Hepatocyte (in vitro differentiated cells): ENCODE results near the gene OVAAL.

Experiments
- EZH2 ChIP-seq: fragments of 200-600 bp; sonication (generic); IDR thresholded peaks from 2 replicates; pipeline ENCODE4 v1.6.1; 2016; ENCODE audit warnings: antibody characterized with exemption, mild to moderate bottlenecking, borderline replicate concordance
- TF ChIP-seq, protein P1 (sequence below): fragments of 200-600 bp; sonication (generic); IDR thresholded peaks from 2 replicates; pipeline ENCODE4 v1.5.1; 2016; ENCODE audit warnings: antibody characterized with exemption, mild to moderate bottlenecking; ENCODE audit not compliant: poor library complexity

DNA sequence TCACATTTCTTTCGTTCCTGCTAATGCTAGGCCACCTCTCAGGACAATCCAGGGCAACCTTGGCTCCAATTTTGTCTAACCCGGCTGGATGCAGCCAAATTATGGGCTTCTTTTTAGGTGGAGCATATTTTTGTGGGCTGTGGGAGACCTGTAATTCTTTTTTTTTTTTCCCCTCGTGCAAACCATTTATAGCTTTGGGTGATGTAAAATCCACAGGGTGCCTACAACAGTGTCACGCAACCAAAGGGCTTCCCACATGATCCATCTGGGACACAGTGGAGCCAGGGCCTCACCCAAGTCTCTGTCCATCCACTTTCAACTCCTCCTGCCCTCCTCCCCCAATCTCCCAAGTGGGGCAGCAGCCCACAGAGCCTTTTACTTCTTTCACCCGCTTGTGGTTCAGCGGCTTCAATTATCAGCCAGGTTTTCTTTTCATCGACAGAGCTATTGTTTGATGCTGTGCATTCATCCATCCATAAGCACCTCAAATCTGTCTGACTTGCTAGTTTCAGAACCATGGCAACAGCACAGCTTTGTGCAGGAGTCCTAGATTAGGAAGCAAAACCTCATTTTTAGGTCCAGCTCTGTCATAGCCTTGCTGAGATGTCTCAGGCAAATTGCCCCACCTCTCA lies 10.0 kb upstream of the OVAAL start:
- TF ChIP-seq, protein P1, sequence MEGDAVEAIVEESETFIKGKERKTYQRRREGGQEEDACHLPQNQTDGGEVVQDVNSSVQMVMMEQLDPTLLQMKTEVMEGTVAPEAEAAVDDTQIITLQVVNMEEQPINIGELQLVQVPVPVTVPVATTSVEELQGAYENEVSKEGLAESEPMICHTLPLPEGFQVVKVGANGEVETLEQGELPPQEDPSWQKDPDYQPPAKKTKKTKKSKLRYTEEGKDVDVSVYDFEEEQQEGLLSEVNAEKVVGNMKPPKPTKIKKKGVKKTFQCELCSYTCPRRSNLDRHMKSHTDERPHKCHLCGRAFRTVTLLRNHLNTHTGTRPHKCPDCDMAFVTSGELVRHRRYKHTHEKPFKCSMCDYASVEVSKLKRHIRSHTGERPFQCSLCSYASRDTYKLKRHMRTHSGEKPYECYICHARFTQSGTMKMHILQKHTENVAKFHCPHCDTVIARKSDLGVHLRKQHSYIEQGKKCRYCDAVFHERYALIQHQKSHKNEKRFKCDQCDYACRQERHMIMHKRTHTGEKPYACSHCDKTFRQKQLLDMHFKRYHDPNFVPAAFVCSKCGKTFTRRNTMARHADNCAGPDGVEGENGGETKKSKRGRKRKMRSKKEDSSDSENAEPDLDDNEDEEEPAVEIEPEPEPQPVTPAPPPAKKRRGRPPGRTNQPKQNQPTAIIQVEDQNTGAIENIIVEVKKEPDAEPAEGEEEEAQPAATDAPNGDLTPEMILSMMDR = no peak
- no peak for TF ChIP-seq EZH2
